ENCODE measurements around the gene ITPRIP.

DNA sequence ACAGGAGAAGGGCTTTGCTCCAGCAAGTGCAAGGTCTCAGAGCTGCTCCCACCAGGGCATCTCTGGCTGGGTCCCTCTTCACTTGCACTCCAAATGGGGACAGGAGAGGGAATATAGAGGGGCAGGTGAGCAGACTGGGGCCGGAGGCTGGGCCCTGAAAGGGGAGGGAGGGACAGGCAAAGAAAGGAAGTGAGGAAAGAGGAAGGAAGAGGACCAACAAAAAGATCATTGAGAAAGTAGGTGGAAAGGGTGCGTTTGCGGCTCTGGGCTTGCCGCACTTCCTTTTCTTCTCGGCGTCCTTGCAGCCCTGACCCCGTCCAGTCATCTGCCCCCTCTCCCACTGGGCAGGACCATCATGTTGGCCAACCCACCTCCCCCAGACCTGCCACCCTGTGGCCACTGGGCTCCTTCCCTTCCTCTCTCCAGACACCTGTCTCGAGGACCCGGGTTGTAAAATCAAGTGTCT is 14.0 kb downstream of the ITPRIP start:
- TF ChIP-seq, protein P1, sequence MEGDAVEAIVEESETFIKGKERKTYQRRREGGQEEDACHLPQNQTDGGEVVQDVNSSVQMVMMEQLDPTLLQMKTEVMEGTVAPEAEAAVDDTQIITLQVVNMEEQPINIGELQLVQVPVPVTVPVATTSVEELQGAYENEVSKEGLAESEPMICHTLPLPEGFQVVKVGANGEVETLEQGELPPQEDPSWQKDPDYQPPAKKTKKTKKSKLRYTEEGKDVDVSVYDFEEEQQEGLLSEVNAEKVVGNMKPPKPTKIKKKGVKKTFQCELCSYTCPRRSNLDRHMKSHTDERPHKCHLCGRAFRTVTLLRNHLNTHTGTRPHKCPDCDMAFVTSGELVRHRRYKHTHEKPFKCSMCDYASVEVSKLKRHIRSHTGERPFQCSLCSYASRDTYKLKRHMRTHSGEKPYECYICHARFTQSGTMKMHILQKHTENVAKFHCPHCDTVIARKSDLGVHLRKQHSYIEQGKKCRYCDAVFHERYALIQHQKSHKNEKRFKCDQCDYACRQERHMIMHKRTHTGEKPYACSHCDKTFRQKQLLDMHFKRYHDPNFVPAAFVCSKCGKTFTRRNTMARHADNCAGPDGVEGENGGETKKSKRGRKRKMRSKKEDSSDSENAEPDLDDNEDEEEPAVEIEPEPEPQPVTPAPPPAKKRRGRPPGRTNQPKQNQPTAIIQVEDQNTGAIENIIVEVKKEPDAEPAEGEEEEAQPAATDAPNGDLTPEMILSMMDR (IDR thresholded peaks at IDR 0.05), result no peak
- TF ChIP-seq POLR2A (IDR thresholded peaks at IDR 0.05), result no peak

Measured in gastroesophageal sphincter (tissue), 3 donors.